ENCODE data around the gene KCNN4. TPM values are rescaled to one million over a fixed set of nuclear protein-coding genes. Genes with fewer than 3 reads are reported as not detected.

Gene KCNN4
- total and polyA plus RNA-seq, 2 experiments from 2014 or later, result 0.86 to 3.2 TPM

GRCh38 chr19:43719918-43720317 lies 60.9 kb downstream of the KCNN4 start (continued):
- TF ChIP-seq JUNB (IDR thresholded peaks at IDR 0.05; ENCODE audit: unreplicated experiment) (no peak), CREB1 (CRISPR knock-in tag; IDR thresholded peaks at IDR 0.05; ENCODE audit: low read depth) (no peak), REST (IDR thresholded peaks at IDR 0.05; ENCODE audit: unreplicated experiment) (no peak), ETS1 (IDR thresholded peaks at IDR 0.05) (no peak), NANOG (IDR thresholded peaks at IDR 0.05; ENCODE audit: borderline replicate concordance) (no peak)

- H3K27me3 ChIP-seq (ENCODE audit: insufficient read depth), result no peaks in the 10 kb centered on the region
- H3K9me2 ChIP-seq (ENCODE audit: insufficient read depth), result no peaks in the 10 kb centered on the region
- Mint-ChIP-seq H3K36me3 (ENCODE audit: low read depth) (no peaks in the 10 kb centered on the region), H3K4me1 (no peaks in the 10 kb centered on the region), H3K4me3 (no peak overlapping the region), H3K27me3 (ENCODE audit: insufficient read depth, low read depth, poor library complexity) (peaks cover 5% of the 10 kb centered on the region), H3K9me3 (no peaks in the 10 kb centered on the region), H3K27ac (no peak overlapping the region)
- H3K36me3 ChIP-seq (ENCODE audit: insufficient read depth), result no peaks in the 10 kb centered on the region
- DNase-seq (ENCODE audit: low spot score) (no peak), ATAC-seq (no peak)
- TF ChIP-seq JUNB (IDR thresholded peaks at IDR 0.05; ENCODE audit: unreplicated experiment), result no peak
- TF ChIP-seq ETS1 (IDR thresholded peaks at IDR 0.05), result no peak
- no peak for TF ChIP-seq REST (IDR thresholded peaks at IDR 0.05; ENCODE audit: unreplicated experiment)
- H3K27ac ChIP-seq (ENCODE audit: low read depth), result no peak overlapping the region
- H3K4me3 ChIP-seq, result no peak overlapping the region
- H3K4me1 ChIP-seq (ENCODE audit: insufficient read depth), result no peaks in the 10 kb centered on the region
- no peak overlapping the region; the same call in 1 of the 2 replicates for H2AFZ ChIP-seq
- H3K4me2 ChIP-seq, result no peak overlapping the region
- H4K20me1 ChIP-seq (replicated peaks; ENCODE audit: insufficient read depth), result no peaks in the 10 kb centered on the region
- no peaks in the 10 kb centered on the region for H3F3A ChIP-seq (replicated peaks; ENCODE audit: low read depth)
- no peaks in the 10 kb centered on the region for H3K79me2 ChIP-seq (replicated peaks; ENCODE audit: insufficient read depth)
Measured at GRCh38 chr19:43719378-43719868, 61.4 kb downstream of the KCNN4 start.
